Uterus (tissue), 2 donors: Measurements from ENCODE around the gene NEIL1.

Experiments
- POLR2A ChIP-seq, 2 donors: fragments of 450-650 bp; IDR thresholded peaks; one replicate each; pipeline ENCODE4 v1.6.1; 2016; ENCODE audit warnings: antibody characterized with exemption in 2 of 2, mild to moderate bottlenecking in 1 of 2, moderate library complexity in 1 of 2
- TF ChIP-seq, protein P1 (sequence below), 4 experiments: fragments of 200-600 bp in 2 of 4; fragments of 450-650 bp in 2 of 4; sonication (generic) in 2 of 4; IDR thresholded peaks; one replicate each; pipeline ENCODE4 v1.5.1; 2016 to 2019; ENCODE audit warnings: antibody characterized with exemption in 4 of 4, mild to moderate bottlenecking in 2 of 4, moderate library complexity in 1 of 4

DNA sequence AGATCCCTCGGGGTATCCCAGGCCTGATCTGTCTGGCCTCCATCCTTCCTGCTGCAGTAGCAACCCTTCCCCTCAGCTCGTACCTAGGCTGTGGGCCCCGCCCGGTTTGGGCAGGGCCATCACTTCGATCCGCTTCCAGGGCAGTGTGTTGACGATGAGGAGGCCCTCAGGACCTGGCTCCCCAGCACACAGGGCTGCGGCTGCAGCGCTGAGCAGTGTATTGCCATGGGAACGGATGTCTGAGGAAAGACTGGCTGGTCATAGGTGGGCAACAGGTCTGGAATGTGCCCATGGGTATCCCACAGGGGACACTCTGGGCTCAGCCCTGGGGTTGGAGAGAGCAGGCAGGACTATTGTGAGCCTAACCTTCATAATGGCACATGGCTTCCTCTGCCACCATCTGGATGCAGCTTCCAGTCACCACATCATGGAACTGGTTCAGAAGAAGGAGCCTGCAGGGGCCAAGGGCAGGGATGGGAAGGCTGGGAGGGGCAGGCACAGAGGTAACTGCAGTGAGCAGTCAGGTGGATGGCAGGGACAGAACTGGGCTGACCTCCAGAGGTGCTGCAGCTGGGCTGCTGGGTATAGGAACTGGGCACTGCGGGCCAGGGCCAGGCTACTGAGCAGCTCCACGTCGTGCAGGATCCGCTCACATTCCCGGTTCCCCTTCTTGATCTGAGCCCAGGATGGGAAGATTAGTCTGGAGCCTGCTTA, 12.9 kb downstream of the NEIL1 start:
- TF ChIP-seq, protein P1, sequence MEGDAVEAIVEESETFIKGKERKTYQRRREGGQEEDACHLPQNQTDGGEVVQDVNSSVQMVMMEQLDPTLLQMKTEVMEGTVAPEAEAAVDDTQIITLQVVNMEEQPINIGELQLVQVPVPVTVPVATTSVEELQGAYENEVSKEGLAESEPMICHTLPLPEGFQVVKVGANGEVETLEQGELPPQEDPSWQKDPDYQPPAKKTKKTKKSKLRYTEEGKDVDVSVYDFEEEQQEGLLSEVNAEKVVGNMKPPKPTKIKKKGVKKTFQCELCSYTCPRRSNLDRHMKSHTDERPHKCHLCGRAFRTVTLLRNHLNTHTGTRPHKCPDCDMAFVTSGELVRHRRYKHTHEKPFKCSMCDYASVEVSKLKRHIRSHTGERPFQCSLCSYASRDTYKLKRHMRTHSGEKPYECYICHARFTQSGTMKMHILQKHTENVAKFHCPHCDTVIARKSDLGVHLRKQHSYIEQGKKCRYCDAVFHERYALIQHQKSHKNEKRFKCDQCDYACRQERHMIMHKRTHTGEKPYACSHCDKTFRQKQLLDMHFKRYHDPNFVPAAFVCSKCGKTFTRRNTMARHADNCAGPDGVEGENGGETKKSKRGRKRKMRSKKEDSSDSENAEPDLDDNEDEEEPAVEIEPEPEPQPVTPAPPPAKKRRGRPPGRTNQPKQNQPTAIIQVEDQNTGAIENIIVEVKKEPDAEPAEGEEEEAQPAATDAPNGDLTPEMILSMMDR (IDR thresholded peaks at IDR 0.05), result no peak
- no peak for TF ChIP-seq POLR2A (IDR thresholded peaks at IDR 0.05)
